ENCODE data around the gene ESPNL.

Gene ESPNL

DNA sequence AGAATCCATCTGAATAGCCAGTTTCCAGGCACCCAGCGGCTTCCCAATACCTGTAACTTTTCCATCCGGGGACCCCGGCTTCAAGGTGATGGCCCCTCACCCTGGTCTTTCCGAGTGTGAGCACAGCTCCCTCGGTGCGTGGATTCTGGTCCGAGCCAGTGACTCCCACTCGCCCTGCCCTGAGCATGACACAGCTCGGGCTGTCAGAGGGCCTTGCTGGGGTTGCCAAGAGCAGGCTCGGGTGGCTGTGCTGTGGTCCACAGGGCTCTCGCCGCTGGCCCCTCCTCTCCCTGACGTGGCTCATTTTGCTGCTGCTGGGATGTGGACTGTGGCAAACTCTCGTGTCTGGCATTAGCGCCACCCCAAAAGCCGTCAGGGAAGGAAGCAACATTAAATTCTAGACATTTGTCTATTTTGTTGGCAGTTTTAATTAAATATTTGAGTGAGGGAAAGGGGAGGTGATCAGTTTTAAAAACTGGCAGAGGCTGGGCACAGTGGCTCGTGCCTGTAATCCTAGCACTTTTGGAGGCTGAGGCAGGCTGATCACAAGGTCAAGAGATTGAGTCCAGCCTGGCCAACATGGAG lies 5.6 kb upstream of the ESPNL start:
- H3K4me1 ChIP-seq (ENCODE audit: control extremely low read depth in 1 of 4, control insufficient read depth in 4 of 4, insufficient read depth in 4 of 4, low read length in 3 of 4): peaks cover 3 to 10% (median 8%) of the 10 kb centered on the region in 4 experiments

DNA sequence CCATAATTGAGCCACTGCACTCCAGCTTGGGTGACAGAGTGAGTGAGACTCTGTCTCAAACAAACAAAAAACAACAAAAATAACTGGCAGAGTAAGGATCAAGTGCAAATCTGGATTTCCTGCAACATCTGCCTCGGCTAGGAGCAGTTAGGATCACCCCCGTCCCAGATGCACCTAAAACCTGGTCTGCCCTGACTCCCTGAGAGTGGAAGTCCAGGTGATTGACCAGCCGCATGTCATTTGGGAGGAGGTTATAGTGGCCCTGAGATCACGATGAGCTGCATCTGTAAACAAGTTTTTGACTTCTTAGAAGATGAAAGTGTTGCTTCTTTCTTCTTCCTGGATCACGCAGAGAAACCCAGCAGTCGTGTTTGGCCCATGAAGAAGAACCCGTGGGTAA lies 5.0 kb upstream of the ESPNL start:
- H3K27me3 ChIP-seq (replicated peaks in 2 of 5; ENCODE audit: control insufficient read depth in 4 of 5, insufficient read depth in 5 of 5, low read length in 4 of 5): no peaks in the 10 kb centered on the region
- no peak for DNase-seq
- 88% methylated on average over 7 of the region's 7 CpGs for WGBS (ENCODE audit: insufficient coverage)
- CTCF ChIA-PET: no interaction called here
- no peak overlapping the region for H3K4me3 ChIP-seq (ENCODE audit: control insufficient read depth in 1 of 7, extremely low read depth in 1 of 7, insufficient read depth in 4 of 7, low read depth in 2 of 7, low read length in 6 of 7)
- POLR2A ChIA-PET: no interaction called here
- peaks cover 3 to 12% (median 9%) of the 10 kb centered on the region in 4 experiments for H3K4me1 ChIP-seq (ENCODE audit: control extremely low read depth in 1 of 4, control insufficient read depth in 4 of 4, insufficient read depth in 4 of 4, low read length in 3 of 4)
- H3K27ac ChIP-seq (ENCODE audit: insufficient read depth in 1 of 2, low read depth in 1 of 2, low read length in 2 of 2, poor library complexity in 1 of 2, severe bottlenecking in 2 of 2): no peak overlapping the region
- peaks cover 0 to 36% (median 10%) of the 10 kb centered on the region in 4 experiments for H3K36me3 ChIP-seq (ENCODE audit: control insufficient read depth in 4 of 4, insufficient read depth in 4 of 4, low read length in 3 of 4)
- H3K9me3 ChIP-seq (ENCODE audit: control extremely low read depth in 1 of 5, control insufficient read depth in 4 of 5, insufficient read depth in 2 of 5, low read depth in 1 of 5, low read length in 4 of 5): no peaks in the 10 kb centered on the region

More for the DNA sequence above, 5.6 kb upstream of the ESPNL start:
- ChIA-PET POLR2A (no interaction called here), CTCF (no interaction called here)
- H3K36me3 ChIP-seq (ENCODE audit: control insufficient read depth in 4 of 4, insufficient read depth in 4 of 4, low read length in 3 of 4): peaks cover 0 to 36% (median 10%) of the 10 kb centered on the region in 4 experiments
- WGBS (ENCODE audit: insufficient coverage): 96% methylated on average over 15 of the region's 17 CpGs
- H3K4me3 ChIP-seq (ENCODE audit: control insufficient read depth in 1 of 7, extremely low read depth in 1 of 7, insufficient read depth in 4 of 7, low read depth in 2 of 7, low read length in 6 of 7): no peak overlapping the region
- no peaks in the 10 kb centered on the region for H3K9me3 ChIP-seq (ENCODE audit: control extremely low read depth in 1 of 5, control insufficient read depth in 4 of 5, insufficient read depth in 2 of 5, low read depth in 1 of 5, low read length in 4 of 5)
- H3K27ac ChIP-seq (ENCODE audit: insufficient read depth in 1 of 2, low read depth in 1 of 2, low read length in 2 of 2, poor library complexity in 1 of 2, severe bottlenecking in 2 of 2): no peak overlapping the region
- H3K27me3 ChIP-seq (replicated peaks in 2 of 5; ENCODE audit: control insufficient read depth in 4 of 5, insufficient read depth in 5 of 5, low read length in 4 of 5): no peaks in the 10 kb centered on the region
- DNase-seq: no peak

DNA sequence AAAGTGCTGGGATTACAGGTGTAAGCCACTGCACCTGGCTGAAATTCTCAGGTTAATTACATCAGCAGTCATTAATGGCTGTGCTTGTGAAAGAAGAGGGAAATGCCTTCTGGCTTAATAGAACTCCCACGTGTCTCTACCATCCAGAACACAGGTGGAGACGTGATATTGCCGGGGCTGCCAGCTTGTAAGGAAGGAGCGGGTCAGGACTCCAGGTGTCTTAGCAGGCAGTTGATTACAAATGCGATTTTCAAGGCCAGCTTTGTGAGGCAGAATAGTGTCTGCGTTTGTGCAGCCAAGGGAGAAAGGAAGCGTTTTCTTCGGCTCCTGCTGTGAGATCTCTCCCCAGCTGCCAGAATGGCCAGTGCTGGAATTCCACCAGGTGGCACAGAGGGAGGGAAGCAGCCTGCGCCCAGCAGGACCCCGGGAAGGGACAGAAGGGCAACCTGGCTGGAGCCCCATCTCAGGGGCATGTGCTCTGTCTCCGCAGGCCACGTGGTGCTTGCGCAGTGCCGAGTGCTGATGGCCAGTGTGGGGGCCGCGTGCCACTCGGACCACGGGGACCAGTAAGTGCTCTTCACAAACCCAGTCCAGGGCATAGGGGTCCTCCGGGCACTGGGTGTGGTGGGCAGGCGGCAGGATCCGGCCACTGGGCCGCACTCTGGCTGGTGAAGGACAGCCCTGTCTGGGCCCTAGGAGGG lies 3.7 kb upstream of the ESPNL start:
- no peaks in the 10 kb centered on the region for H3K9me3 ChIP-seq (ENCODE audit: control extremely low read depth in 1 of 5, control insufficient read depth in 4 of 5, insufficient read depth in 2 of 5, low read depth in 1 of 5, low read length in 4 of 5)
- peaks cover 3 to 12% (median 9%) of the 10 kb centered on the region in 4 experiments for H3K4me1 ChIP-seq (ENCODE audit: control extremely low read depth in 1 of 4, control insufficient read depth in 4 of 4, insufficient read depth in 4 of 4, low read length in 3 of 4)
- no peak overlapping the region for H3K4me3 ChIP-seq (ENCODE audit: control insufficient read depth in 1 of 7, extremely low read depth in 1 of 7, insufficient read depth in 4 of 7, low read depth in 2 of 7, low read length in 6 of 7)
- no peak overlapping the region for H3K27ac ChIP-seq (ENCODE audit: insufficient read depth in 1 of 2, low read depth in 1 of 2, low read length in 2 of 2, poor library complexity in 1 of 2, severe bottlenecking in 2 of 2)
- peaks cover 0 to 26% (median 8%) of the 10 kb centered on the region in 4 experiments for H3K36me3 ChIP-seq (ENCODE audit: control insufficient read depth in 4 of 4, insufficient read depth in 4 of 4, low read length in 3 of 4)
- no peak for DNase-seq
- POLR2A ChIA-PET: no interaction called here
- WGBS (ENCODE audit: insufficient coverage): 98% methylated on average over 22 of the region's 22 CpGs
- CTCF ChIA-PET: no interaction called here
- no peaks in the 10 kb centered on the region for H3K27me3 ChIP-seq (replicated peaks in 2 of 5; ENCODE audit: control insufficient read depth in 4 of 5, insufficient read depth in 5 of 5, low read length in 4 of 5)

DNA sequence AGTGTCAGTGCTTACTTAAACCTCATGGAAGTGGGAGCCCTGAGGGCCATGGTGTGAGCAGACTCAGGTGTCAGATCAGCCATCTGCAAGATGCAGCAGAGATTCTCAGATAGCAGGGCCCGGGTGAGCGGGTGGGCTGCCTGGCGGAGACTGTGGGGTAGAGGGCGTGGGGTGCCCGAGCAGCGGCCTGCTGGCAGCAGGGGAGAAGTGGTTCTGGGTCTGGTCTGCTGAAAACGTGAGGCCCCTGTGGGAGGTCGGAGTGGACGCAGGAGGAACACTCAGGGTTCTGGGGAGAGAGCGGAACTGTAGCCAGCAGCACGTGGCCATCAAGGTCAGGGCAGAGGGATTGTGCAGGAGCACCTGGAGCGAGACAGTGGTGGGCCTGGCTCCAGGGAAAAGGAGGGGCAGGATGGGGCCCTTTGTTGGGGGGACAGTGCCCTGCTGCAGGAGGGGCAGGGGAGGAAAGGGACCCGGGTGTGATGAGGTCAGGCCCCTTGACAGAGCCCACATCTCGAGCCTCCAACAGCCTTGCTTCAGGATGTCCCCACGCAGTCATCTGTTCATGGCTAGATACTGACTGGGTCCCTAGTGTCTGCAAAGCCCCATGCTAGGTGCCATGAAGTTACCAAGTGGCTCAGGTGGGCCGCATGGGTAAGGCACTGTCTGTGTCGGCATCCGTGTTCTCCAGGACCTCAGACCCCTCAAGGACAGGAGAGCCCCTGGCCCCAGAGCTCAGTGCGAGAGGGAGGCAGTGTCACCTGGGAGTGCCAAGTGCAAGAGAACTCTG lies 2.7 kb upstream of the ESPNL start:
- WGBS (ENCODE audit: insufficient coverage): 97% methylated on average over 15 of the region's 19 CpGs
- POLR2A ChIA-PET: no interaction called here

DNA sequence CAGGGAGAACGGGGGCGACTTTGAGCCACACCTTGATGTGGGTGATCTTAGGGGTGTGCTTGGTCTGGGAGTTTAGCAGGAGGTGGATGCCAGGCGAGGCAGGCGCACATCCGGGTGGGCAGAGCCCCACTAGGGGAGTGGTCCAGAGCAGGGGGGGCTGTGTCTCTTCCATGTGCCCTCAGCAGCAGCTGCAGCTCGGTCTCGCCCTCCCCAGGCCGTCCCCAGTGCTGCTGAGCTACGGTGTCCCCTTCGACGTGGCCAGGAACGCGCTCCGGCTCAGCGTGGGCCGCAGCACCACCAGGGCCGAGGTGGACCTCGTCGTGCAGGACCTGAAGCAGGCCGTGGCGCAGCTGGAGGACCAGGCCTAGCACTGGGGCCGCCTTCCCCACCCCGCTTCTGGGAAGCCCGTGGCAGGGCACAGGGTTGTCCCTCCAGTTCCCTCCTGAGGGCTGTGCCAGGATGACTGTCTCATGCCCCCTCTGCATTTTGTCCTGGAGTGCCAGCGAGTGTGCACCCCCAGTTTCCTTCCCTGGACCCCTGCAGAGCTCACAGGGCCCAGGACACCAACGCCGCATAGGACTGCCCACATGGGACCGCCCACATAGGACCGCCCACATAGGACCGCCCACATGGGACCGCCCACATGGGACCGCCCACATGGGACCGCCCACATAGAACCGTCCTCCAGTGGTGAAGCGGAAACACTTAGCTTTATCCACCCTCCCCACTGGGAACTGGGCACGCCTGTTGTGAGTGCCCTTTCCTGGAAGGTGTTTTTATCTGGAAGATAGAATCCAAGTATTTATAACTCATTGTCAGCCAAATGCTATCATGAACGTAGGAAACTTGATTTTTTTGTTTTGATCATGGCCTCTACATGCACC lies 1.9 kb upstream of the ESPNL start:
- peaks cover 3 to 12% (median 9%) of the 10 kb centered on the region in 4 experiments for H3K4me1 ChIP-seq (ENCODE audit: control extremely low read depth in 1 of 4, control insufficient read depth in 4 of 4, insufficient read depth in 4 of 4, low read length in 3 of 4)
- 94% methylated on average over 32 of the region's 37 CpGs for WGBS (ENCODE audit: insufficient coverage)
- CTCF ChIA-PET: no interaction called here
- peak; percentile 11 to 34 (median 27) for DNase-seq
- no peaks in the 10 kb centered on the region for H3K27me3 ChIP-seq (replicated peaks in 2 of 5; ENCODE audit: control insufficient read depth in 4 of 5, insufficient read depth in 5 of 5, low read length in 4 of 5)
- no peaks in the 10 kb centered on the region for H3K9me3 ChIP-seq (ENCODE audit: control extremely low read depth in 1 of 5, control insufficient read depth in 4 of 5, insufficient read depth in 2 of 5, low read depth in 1 of 5, low read length in 4 of 5)
- peaks cover 0 to 12% (median 5%) of the 10 kb centered on the region in 4 experiments for H3K36me3 ChIP-seq (ENCODE audit: control insufficient read depth in 4 of 4, insufficient read depth in 4 of 4, low read length in 3 of 4)
- POLR2A ChIA-PET: no interaction called here
- H3K27ac ChIP-seq (ENCODE audit: insufficient read depth in 1 of 2, low read depth in 1 of 2, low read length in 2 of 2, poor library complexity in 1 of 2, severe bottlenecking in 2 of 2): no peak overlapping the region
- H3K4me3 ChIP-seq (ENCODE audit: control insufficient read depth in 1 of 7, extremely low read depth in 1 of 7, insufficient read depth in 4 of 7, low read depth in 2 of 7, low read length in 6 of 7): no peak overlapping the region

More for the DNA sequence above, 2.7 kb upstream of the ESPNL start:
- DNase-seq: no peak
- no peaks in the 10 kb centered on the region for H3K9me3 ChIP-seq (ENCODE audit: control extremely low read depth in 1 of 5, control insufficient read depth in 4 of 5, insufficient read depth in 2 of 5, low read depth in 1 of 5, low read length in 4 of 5)
- H3K36me3 ChIP-seq (ENCODE audit: control insufficient read depth in 4 of 4, insufficient read depth in 4 of 4, low read length in 3 of 4): peaks cover 0 to 17% (median 6%) of the 10 kb centered on the region in 4 experiments
- no peak overlapping the region for H3K27ac ChIP-seq (ENCODE audit: insufficient read depth in 1 of 2, low read depth in 1 of 2, low read length in 2 of 2, poor library complexity in 1 of 2, severe bottlenecking in 2 of 2)
- CTCF ChIA-PET: no interaction called here
- peaks cover 3 to 12% (median 9%) of the 10 kb centered on the region in 4 experiments for H3K4me1 ChIP-seq (ENCODE audit: control extremely low read depth in 1 of 4, control insufficient read depth in 4 of 4, insufficient read depth in 4 of 4, low read length in 3 of 4)
- no peaks in the 10 kb centered on the region for H3K27me3 ChIP-seq (replicated peaks in 2 of 5; ENCODE audit: control insufficient read depth in 4 of 5, insufficient read depth in 5 of 5, low read length in 4 of 5)
- no peak overlapping the region for H3K4me3 ChIP-seq (ENCODE audit: control insufficient read depth in 1 of 7, extremely low read depth in 1 of 7, insufficient read depth in 4 of 7, low read depth in 2 of 7, low read length in 6 of 7)

DNA sequence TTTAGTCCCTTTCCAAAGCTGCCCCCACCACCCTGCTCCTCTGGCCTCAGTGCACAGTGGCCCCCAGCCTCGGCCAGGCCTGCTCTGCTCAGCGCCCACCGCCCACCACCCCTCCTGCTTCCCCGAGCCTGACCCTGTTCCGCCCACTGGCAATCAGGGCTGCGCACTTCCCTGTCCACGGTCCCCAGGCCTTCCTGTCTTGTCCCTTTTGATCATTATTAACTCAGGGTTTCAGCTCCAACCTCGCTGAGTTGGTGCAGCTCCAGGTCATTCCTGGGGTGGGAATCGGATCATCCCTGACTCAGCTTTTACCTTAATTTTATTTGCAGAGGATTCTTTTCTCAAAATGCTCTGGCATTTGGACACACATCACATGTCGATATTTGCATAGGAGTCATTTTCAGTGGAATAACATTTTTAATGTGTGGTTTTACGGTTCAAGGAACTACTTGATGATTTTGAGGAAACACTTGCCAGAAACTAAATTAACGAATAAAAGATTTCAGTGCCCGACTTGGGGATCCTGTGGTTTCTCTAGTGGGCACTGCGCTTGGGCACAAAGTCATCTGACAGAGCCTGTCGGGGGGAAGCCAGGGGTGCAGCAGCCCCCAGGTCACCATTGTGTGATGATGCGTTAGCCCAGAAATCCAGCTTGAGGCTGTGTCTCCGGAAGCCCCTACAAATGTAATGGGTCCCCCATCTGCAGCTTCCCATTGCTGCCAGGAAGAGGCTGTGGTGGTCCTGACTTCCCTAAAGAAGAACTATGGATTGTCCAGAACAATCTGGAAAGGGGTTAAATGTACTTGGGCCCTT lies 1.0 kb upstream of the ESPNL start:
- POLR2A ChIA-PET: no interaction called here
- no peak overlapping the region for H3K4me3 ChIP-seq (ENCODE audit: control insufficient read depth in 1 of 7, extremely low read depth in 1 of 7, insufficient read depth in 4 of 7, low read depth in 2 of 7, low read length in 6 of 7)
- WGBS (ENCODE audit: insufficient coverage): 56% methylated on average over 13 of the region's 17 CpGs
- peaks cover 0 to 12% (median 5%) of the 10 kb centered on the region in 4 experiments for H3K36me3 ChIP-seq (ENCODE audit: control insufficient read depth in 4 of 4, insufficient read depth in 4 of 4, low read length in 3 of 4)
- no peaks in the 10 kb centered on the region for H3K9me3 ChIP-seq (ENCODE audit: control extremely low read depth in 1 of 5, control insufficient read depth in 4 of 5, insufficient read depth in 2 of 5, low read depth in 1 of 5, low read length in 4 of 5)
- peak in 2 of 3 donors; percentile 44 to 53 for DNase-seq
- H3K27ac ChIP-seq (ENCODE audit: insufficient read depth in 1 of 2, low read depth in 1 of 2, low read length in 2 of 2, poor library complexity in 1 of 2, severe bottlenecking in 2 of 2): no peak overlapping the region
- H3K27me3 ChIP-seq (replicated peaks in 2 of 5; ENCODE audit: control insufficient read depth in 4 of 5, insufficient read depth in 5 of 5, low read length in 4 of 5): no peaks in the 10 kb centered on the region
- peaks cover 3 to 12% (median 9%) of the 10 kb centered on the region in 4 experiments for H3K4me1 ChIP-seq (ENCODE audit: control extremely low read depth in 1 of 4, control insufficient read depth in 4 of 4, insufficient read depth in 4 of 4, low read length in 3 of 4)
- CTCF ChIA-PET: no interaction called here

Measured in common myeloid progenitor, CD34-positive (primary cell).